Stomach (tissue), 9 donors: ENCODE results near the gene CMTM2. TPM values are rescaled to one million over a fixed set of nuclear protein-coding genes. Genes with fewer than 3 reads are reported as not detected.
"Not testable (repeated sequence)": the region's sequence is repeated elsewhere in the genome, so short reads cannot be mapped to it uniquely, and the experiment has no call there.

Experiments used
- DNase-seq, 2 donors: peaks; one replicate each; pipeline versions ENCODE4 v3.0.0 to v3.0.0-alpha.2; 2013 to 2019
- H3K27ac ChIP-seq, 5 donors: fragments of 200-600 bp in 4 of 5; sonication (generic) in 4 of 5; one replicate each; pipeline ENCODE4 v1.5.1; 2013 to 2019; ENCODE audit warnings: mild to moderate bottlenecking in 1 of 5, moderate library complexity in 1 of 5
- H3K27me3 ChIP-seq, 3 donors: fragments of 200-600 bp; sonication (generic); one replicate each; pipeline ENCODE4 v1.5.1; 2017 to 2019; ENCODE audit warnings: mixed run types in 1 of 3
- H3K36me3 ChIP-seq, 4 donors: fragments of 200-600 bp; sonication (generic); 1 replicate in 3 of 4; 2 replicates in 1 of 4; pipeline ENCODE4 v1.5.1; 2016 to 2019
- H3K4me1 ChIP-seq, 4 donors: fragments of 200-600 bp; sonication (generic); one replicate each; pipeline ENCODE4 v1.5.1; 2016 to 2019
- H3K4me3 ChIP-seq, 4 donors: fragments of 200-600 bp; sonication (generic) in 3 of 4; one replicate each; pipeline ENCODE4 v1.5.1; 2016 to 2019; ENCODE audit warnings: mild to moderate bottlenecking in 1 of 4
- H3K9me3 ChIP-seq, 4 donors: fragments of 200-600 bp; sonication (generic); one replicate each; pipeline ENCODE4 v1.5.1; 2016 to 2019
- EP300 ChIP-seq: sonication (generic); formaldehyde crosslinking; IDR thresholded peaks from one replicate; pipeline ENCODE4 v1.6.1; 2017; ENCODE audit warnings: antibody characterized with exemption
- POLR2A ChIP-seq, 4 donors: fragments of 450-650 bp; IDR thresholded peaks; one replicate each; pipeline ENCODE4 v1.6.1; 2016; ENCODE audit warnings: antibody characterized with exemption in 4 of 4, control low read depth in 2 of 4, mild to moderate bottlenecking in 1 of 4, moderate library complexity in 1 of 4
- POLR2AphosphoS5 ChIP-seq, 3 donors: sonication (generic); formaldehyde crosslinking; IDR thresholded peaks; one replicate each; pipeline ENCODE4 v1.6.1; 2016; ENCODE audit warnings: antibody characterized with exemption in 3 of 3
- WGBS, 5 donors: extraction: QIAGEN DNeasy Blood & Tissue Kit in 3 of 5; methylation state at CpG; one replicate each; pipeline versions ENCODE4 v1.1.5 to v1.1.7; 2013 to 2018; 5-methylcytosine and 5-hydroxymethylcytosine counted together
- intact Hi-C: fragments of 100-400 bp; cut with DNase I; formaldehyde crosslinking; loops from one replicate; pipeline ENCODE4 v1.15.1; 2023; ENCODE audit warnings: low total_unique reads
- polyA plus RNA-seq, 3 donors: library from polyadenylated mRNA; stranded (reverse); fragments of 200-250 nt; gene quantifications; one replicate each; pipeline ENCODE4 v1.2.3, GENCODE V29; 2013
- total RNA-seq, 5 donors: library from RNA; depleted of rRNA; stranded (reverse); fragments of >200 nt; gene quantifications; one replicate each; pipeline versions ENCODE4 v1.1.0 to v1.2.3, GENCODE V29; 2014 to 2016
- TF ChIP-seq, protein P1 (sequence below), 7 experiments: fragments of 450-650 bp in 4 of 7; fragments of 200-600 bp in 3 of 7; sonication (generic) in 3 of 7; IDR thresholded peaks; one replicate each; pipeline ENCODE4 v1.5.1; 2016 to 2019; ENCODE audit warnings: antibody characterized with exemption in 7 of 7, control low read depth in 2 of 7, mild to moderate bottlenecking in 1 of 7
- donor health status: healthy with polysubstance abuse.
- donor health status: Bipolar disorder and iron deficiency.
- donor health status: healthy.

The CMTM2 gene
- total and polyA plus RNA-seq, 8 donors = 0.48 to 0.50 TPM; not detected in 6

DNA sequence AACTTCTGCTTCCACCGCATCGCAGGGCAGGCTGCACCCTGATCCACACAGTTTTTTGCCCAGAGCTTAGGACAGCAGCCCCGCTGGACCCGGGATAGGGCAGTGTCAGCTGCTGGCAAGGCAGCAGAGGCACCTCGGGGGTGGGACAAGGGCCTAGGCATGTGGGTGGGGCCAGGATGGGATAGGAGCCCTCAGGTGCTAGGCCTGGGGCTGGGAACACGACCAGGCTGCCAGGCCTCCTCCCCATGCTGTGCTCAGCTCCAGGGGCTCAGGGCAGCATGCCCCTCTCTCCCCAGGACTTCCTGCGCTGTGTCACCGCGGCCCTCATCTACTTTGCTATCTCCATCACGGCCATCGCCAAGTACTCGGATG, 29.9 kb downstream of the CMTM2 start:
- no peak overlapping the region for H3K4me3 ChIP-seq
- peaks cover 0 to 14% (median 7%) of the 10 kb centered on the region in 3 donors for H3K27me3 ChIP-seq
- H3K36me3 ChIP-seq = peaks cover 41 to 53% (median 51%) of the 10 kb centered on the region in 4 donors
- WGBS, 5 donors = 67 to 81% (median 72%) methylated on average over 10 to 12 of the region's 12 CpGs
- H3K4me1 ChIP-seq = peaks cover 24 to 50% (median 42%) of the 10 kb centered on the region in 4 donors
- intact Hi-C loops = no loop called here
- peak overlapping the region in 4 of 5 donors; percentile 1 to 43 (median 22) for H3K27ac ChIP-seq
- TF ChIP-seq POLR2AphosphoS5 (IDR thresholded peaks at IDR 0.05) (no peak), POLR2A (IDR thresholded peaks at IDR 0.05) (no peak), EP300 (no peak)
- TF ChIP-seq, protein P1, sequence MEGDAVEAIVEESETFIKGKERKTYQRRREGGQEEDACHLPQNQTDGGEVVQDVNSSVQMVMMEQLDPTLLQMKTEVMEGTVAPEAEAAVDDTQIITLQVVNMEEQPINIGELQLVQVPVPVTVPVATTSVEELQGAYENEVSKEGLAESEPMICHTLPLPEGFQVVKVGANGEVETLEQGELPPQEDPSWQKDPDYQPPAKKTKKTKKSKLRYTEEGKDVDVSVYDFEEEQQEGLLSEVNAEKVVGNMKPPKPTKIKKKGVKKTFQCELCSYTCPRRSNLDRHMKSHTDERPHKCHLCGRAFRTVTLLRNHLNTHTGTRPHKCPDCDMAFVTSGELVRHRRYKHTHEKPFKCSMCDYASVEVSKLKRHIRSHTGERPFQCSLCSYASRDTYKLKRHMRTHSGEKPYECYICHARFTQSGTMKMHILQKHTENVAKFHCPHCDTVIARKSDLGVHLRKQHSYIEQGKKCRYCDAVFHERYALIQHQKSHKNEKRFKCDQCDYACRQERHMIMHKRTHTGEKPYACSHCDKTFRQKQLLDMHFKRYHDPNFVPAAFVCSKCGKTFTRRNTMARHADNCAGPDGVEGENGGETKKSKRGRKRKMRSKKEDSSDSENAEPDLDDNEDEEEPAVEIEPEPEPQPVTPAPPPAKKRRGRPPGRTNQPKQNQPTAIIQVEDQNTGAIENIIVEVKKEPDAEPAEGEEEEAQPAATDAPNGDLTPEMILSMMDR (IDR thresholded peaks at IDR 0.05) = no peak
- H3K9me3 ChIP-seq = no peaks in the 10 kb centered on the region
- DNase-seq = no peak

DNA sequence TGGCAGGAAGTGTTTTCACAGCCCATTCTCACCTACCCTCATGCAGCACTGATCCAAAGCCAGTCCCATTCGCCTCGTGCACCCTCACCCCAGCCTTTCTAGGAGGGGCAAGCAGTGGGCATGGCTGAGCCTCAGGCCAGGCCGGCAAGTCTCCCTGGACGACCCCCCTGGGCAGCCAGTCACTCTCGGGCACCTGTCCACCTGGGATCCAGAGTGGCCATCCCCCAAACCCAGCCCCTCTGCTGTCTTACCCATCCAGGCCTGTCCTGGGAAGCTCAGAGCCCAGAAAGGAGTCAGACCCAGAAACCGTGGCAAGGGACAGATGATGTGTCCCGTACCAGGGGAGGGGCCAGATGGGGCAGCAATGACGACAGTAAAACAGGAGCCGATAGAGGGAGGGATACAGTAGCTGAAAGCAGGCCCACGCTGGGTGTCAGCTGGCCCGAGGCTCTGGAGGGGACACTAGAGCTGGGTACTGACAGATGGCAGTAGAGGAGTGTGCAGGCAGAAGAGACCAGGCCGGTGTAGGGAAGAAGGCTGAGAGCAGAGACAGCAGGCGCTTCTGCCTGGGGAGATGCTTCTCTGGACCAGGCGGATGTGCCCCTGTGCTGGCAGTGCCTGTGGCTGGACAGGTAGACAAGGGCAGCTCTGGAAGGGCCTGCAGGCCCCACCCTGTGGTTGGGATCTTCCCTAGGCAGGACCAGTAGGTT, 31.0 kb downstream of the CMTM2 start:
- Histone ChIP-seq H3K36me3 (peaks cover 45 to 63% (median 60%) of the 10 kb centered on the region in 4 donors), H3K4me1 (peaks cover 19 to 40% (median 30%) of the 10 kb centered on the region in 4 donors), H3K4me3 (no peak overlapping the region), H3K9me3 (no peaks in the 10 kb centered on the region), H3K27me3 (peaks cover 0 to 5% (median 3%) of the 10 kb centered on the region in 3 donors), H3K27ac (no peak overlapping the region)
- no peak for TF ChIP-seq POLR2AphosphoS5 (IDR thresholded peaks at IDR 0.05)
- DNase-seq = no peak
- intact Hi-C loops = no loop called here
- WGBS, 5 donors = 82 to 89% (median 86%) methylated on average over 13 to 14 of the region's 14 CpGs

DNA sequence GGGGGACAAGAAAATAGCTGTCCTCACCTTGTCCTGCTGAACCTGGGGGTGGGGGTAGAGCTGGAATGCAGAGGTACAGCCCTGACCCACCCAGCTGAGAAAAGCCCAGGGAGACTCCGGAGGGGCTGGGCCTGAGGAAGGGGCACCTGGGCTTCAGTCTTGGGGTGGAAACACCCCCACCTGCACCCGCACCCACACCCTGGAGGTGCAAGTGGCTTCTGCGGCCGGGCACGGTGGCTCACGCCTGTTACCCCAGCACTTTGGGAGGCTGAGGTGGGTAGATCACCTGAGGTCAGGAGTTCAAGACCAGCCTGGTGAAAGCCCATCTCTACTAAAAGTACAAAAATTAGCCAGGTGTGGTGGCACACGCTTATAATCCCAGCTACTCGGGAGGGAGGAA, 32.6 kb downstream of the CMTM2 start:
- H3K27me3 ChIP-seq, H3K4me3 ChIP-seq, H3K9me3 ChIP-seq, H3K27ac ChIP-seq, DNase-seq, intact Hi-C loops: not testable (repeated sequence)
- WGBS, 5 donors = 87 to 95% (median 94%) methylated on average over 7 to 8 of the region's 8 CpGs
- Histone ChIP-seq H3K36me3 (peaks cover 45 to 79% (median 68%) of the 10 kb centered on the region in 4 donors), H3K4me1 (peaks cover 8 to 23% (median 17%) of the 10 kb centered on the region in 4 donors)

DNA sequence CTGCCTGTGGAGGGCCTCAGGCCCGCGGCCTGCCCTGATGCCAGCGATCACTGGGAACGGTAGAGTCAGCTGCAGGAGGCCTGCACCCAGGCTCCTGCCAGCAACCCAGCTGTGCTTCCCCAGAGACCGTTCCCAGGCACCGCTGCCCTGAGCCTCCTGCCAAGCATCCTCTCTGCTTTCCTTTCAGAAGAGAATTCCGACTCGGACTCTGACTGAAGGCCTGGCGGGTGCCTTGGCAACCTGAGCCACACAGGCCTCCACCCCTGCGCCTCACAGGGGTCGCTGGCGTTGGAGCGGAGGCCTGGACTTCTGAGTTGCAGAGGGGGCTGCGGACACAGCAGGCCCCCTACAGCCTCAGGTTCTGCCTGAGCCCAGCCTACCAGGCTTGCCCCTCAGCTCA, 33.2 kb downstream of the CMTM2 start:
- Histone ChIP-seq H3K36me3 (peaks cover 45 to 80% (median 69%) of the 10 kb centered on the region in 4 donors), H3K4me3 (no peak overlapping the region), H3K4me1 (peaks cover 8 to 22% (median 17%) of the 10 kb centered on the region in 4 donors), H3K27me3 (no peaks in the 10 kb centered on the region), H3K9me3 (no peaks in the 10 kb centered on the region), H3K27ac (no peak overlapping the region)
- intact Hi-C loops = no loop called here
- WGBS, 5 donors = 83 to 93% (median 91%) methylated on average over 7 to 14 of the region's 14 CpGs
- DNase-seq = no peak
- TF ChIP-seq, protein P1 (IDR thresholded peaks at IDR 0.05) = no peak
- TF ChIP-seq POLR2A (IDR thresholded peaks at IDR 0.05) = no peak
- TF ChIP-seq POLR2AphosphoS5 (IDR thresholded peaks at IDR 0.05) = no peak
- TF ChIP-seq EP300 = no peak

DNA sequence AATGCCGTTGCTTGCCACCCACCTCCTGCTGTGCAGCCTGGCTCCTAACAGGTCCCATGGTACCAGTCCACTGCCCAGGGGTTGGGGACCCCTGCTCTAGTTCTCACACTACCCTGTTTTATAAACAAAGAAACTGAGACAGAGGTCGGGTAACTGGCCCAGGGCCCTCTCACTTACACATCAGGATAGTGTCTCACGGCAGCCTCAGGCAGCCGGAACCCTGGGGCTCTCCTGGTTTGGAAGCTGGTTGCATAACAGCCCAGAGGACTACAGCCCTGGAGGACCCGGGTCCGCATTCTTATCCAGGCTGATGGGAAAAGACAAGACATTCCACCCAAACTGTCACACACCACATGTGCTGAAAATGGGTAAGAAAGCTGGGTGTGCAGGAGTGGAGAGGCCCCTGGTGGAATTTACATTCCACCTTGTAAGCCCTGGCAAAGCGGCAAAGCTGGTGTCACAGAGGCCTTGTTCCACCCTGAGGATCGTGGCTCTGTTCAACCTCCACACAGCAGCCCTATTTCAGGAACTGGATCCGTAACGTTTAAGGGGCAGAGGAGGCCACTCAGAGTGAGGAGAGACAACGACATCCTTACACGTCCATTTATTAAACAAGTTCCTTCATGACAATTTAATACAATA, 35.0 kb downstream of the CMTM2 start:
- 83 to 91% (median 88%) methylated on average over 9 to 12 of the region's 12 CpGs for WGBS, 5 donors
- intact Hi-C loops = no loop called here
- no peak overlapping the region for H3K4me3 ChIP-seq
- DNase-seq = no peak
- H3K27ac ChIP-seq = no peak overlapping the region
- TF ChIP-seq EP300 (no peak), POLR2AphosphoS5 (IDR thresholded peaks at IDR 0.05) (no peak), POLR2A (IDR thresholded peaks at IDR 0.05) (no peak)
- TF ChIP-seq, protein P1 (IDR thresholded peaks at IDR 0.05) = no peak
- H3K9me3 ChIP-seq = no peaks in the 10 kb centered on the region
- no peaks in the 10 kb centered on the region for H3K27me3 ChIP-seq
- H3K4me1 ChIP-seq = peaks cover 15 to 23% (median 19%) of the 10 kb centered on the region in 4 donors
- H3K36me3 ChIP-seq = peaks cover 45 to 75% (median 67%) of the 10 kb centered on the region in 4 donors
